ENCODE results near the gene MMD2.

DNA sequence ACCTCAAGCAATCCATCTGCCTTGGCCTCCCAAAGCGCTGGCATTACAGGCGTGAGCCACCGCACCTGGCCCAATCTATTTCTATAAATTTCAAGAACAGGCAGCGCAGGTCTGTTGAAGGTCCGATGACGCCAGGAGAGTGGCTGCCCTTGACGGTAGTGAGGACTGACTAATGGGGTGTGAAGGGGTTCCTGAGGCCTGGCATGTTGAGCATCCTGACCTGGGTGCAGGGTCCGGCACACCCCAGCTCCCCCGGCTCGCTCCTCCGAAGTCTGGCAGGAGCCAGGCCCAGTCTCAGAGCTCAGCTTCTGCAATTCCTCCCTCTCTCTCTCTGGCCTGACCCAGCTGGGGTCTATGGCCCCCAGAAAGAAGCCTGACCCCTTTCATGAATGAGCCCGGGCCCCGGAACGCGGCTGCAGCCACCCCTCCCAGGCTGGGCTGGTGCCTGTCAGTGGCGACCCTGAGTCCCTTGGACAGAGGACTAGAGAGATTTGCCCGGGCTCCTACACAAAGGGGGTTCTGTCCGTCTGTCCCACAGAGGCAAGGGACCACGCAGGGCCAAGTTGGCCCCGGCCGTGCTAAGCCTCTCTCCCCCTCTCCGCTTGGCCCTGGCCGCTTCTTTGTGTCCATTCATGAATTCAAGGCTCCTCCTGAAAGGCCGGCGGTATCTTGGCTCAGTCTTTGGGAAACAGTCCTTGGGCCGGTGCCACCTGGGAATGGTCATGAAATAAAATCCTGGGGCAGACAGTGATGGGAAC, 18.8 kb downstream of the MMD2 start:
- TF ChIP-seq CTCF (IDR thresholded peaks at IDR 0.05; ENCODE audit: low read length) (no peak), EZH2 (IDR thresholded peaks at IDR 0.05; ENCODE audit: borderline replicate concordance, low read length) (no peak)
